Esophagus muscularis mucosa (tissue), 3 donors: ENCODE measurements around the gene AGGF1.
"Not testable (repeated sequence)": the region's sequence is repeated elsewhere in the genome, so short reads cannot be mapped to it uniquely, and the experiment has no call there.

ENCODE experiments used
- CTCF ChIP-seq, 3 experiments: fragments of 200-600 bp in 2 of 3; fragments of 450-650 bp in 1 of 3; sonication (generic) in 2 of 3; IDR thresholded peaks; one replicate each; pipeline ENCODE4 v1.5.1; 2017 to 2019; ENCODE audit warnings: antibody characterized with exemption in 3 of 3, mild to moderate bottlenecking in 2 of 3, moderate library complexity in 1 of 3
- POLR2A ChIP-seq: fragments of 450-650 bp; IDR thresholded peaks from one replicate; pipeline ENCODE4 v1.6.1; 2017; ENCODE audit warnings: antibody characterized with exemption, moderate library complexity, mild to moderate bottlenecking, low read depth
- POLR2AphosphoS5 ChIP-seq, 2 donors: sonication (generic); formaldehyde crosslinking; IDR thresholded peaks; one replicate each; pipeline ENCODE4 v1.6.1; 2017; ENCODE audit warnings: antibody characterized with exemption in 2 of 2

- not testable (repeated sequence) for TF ChIP-seq POLR2A; CTCF (IDR thresholded peaks at IDR 0.05); POLR2AphosphoS5 (IDR thresholded peaks at IDR 0.05)
These were observed 32.0 kb upstream of the AGGF1 start for GRCh38 chr5:76998251-76998650.
